Calu3 (cell line): ENCODE data around the gene ZNF521. TPM values are rescaled to one million over a fixed set of nuclear protein-coding genes. Genes with fewer than 3 reads are reported as not detected.

ENCODE experiments used
- BruUV-seq: library from RNA; stranded (reverse); fragments of 400-500 nt; replicated peaks from 2 replicates; lab custom pipeline; 2021; lab: Mats Ljungman, UMichigan
- CTCF ChIA-PET: fragments of 300-600 bp; sonication (Branson Sonifier 250); formaldehyde crosslinking; loops from one replicate; lab custom pipeline; 2022; ENCODE audit warnings: antibody characterized with exemption; lab: Charles Lee
- DNase-seq: peaks from one replicate; pipeline ENCODE4 v3.0.0; 2022
- H3K27ac Mint-ChIP-seq: one replicate; pipeline ENCODE4 v1.8.0; 2022; ENCODE audit warnings: mixed read lengths; ENCODE audit not compliant: unreplicated experiment
- H3K27me3 Mint-ChIP-seq: one replicate; pipeline ENCODE4 v1.8.0; 2022; ENCODE audit warnings: mixed read lengths; ENCODE audit not compliant: unreplicated experiment
- H3K36me3 Mint-ChIP-seq: one replicate; pipeline ENCODE4 v1.8.0; 2022; ENCODE audit warnings: mild to moderate bottlenecking, moderate library complexity, mixed read lengths; ENCODE audit not compliant: insufficient read depth, unreplicated experiment
- H3K4me1 Mint-ChIP-seq: one replicate; pipeline ENCODE4 v1.8.0; 2022; ENCODE audit warnings: mild to moderate bottlenecking, low read depth, mixed read lengths; ENCODE audit not compliant: unreplicated experiment
- H3K4me3 Mint-ChIP-seq: one replicate; pipeline ENCODE4 v1.8.0; 2022; ENCODE audit warnings: mild to moderate bottlenecking, low read depth, moderate library complexity, mixed read lengths; ENCODE audit not compliant: unreplicated experiment
- H3K9me3 Mint-ChIP-seq: one replicate; pipeline ENCODE4 v1.8.0; 2022; ENCODE audit warnings: low read depth, mixed read lengths; ENCODE audit not compliant: unreplicated experiment
- intact Hi-C: fragments of 100-400 bp; cut with micrococcal nuclease; formaldehyde crosslinking; loops from one replicate; pipeline ENCODE4 v1.10.0; 2022; ENCODE audit not compliant: unreplicated experiment
- total RNA-seq: library from RNA; stranded (reverse); gene quantifications from 2 replicates; pipeline ENCODE4 v1.2.3, GENCODE V29; 2022
- TF ChIP-seq, protein P1 (sequence below): fragments of 200-600 bp; IDR thresholded peaks from one replicate; pipeline ENCODE4 v1.8.0; 2022; ENCODE audit warnings: antibody characterized with exemption; ENCODE audit not compliant: unreplicated experiment

ZNF521 gene
- total RNA-seq, 1 experiment from 2014 or later: not detected

DNA sequence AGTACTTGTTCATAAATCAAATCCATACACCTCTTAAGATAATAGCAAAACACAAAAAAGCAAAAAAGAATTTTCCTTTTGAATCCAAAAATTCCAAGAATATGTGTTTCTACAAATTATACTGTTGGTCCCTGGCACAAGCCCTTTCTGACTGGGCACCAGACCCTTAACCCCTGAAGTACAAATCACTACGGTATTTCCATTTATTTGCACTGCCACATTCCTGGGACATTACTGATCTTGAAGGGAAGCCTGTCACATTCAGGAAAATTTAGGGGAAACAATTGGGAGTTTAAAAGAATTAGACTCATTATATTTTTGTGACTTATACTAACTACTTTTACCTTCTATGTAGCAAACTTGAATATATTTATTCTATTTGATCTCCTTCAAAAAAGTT, 98.8 kb downstream of the ZNF521 start:
- DNase-seq: no peak
- Mint-ChIP-seq H3K4me1 (no peaks in the 10 kb centered on the region), H3K27ac (no peak overlapping the region), H3K27me3 (peaks cover 19% of the 10 kb centered on the region), H3K4me3 (no peak overlapping the region), H3K9me3 (no peaks in the 10 kb centered on the region), H3K36me3 (no peaks in the 10 kb centered on the region)
- no TSS peak for BruUV-seq
- CTCF ChIA-PET: no interaction called here
- intact Hi-C loops: loop anchor here (10.0 kb wide), 1 partner anchor 58 kb away; no protein-coding TSS in a partner anchor
- TF ChIP-seq, protein P1, sequence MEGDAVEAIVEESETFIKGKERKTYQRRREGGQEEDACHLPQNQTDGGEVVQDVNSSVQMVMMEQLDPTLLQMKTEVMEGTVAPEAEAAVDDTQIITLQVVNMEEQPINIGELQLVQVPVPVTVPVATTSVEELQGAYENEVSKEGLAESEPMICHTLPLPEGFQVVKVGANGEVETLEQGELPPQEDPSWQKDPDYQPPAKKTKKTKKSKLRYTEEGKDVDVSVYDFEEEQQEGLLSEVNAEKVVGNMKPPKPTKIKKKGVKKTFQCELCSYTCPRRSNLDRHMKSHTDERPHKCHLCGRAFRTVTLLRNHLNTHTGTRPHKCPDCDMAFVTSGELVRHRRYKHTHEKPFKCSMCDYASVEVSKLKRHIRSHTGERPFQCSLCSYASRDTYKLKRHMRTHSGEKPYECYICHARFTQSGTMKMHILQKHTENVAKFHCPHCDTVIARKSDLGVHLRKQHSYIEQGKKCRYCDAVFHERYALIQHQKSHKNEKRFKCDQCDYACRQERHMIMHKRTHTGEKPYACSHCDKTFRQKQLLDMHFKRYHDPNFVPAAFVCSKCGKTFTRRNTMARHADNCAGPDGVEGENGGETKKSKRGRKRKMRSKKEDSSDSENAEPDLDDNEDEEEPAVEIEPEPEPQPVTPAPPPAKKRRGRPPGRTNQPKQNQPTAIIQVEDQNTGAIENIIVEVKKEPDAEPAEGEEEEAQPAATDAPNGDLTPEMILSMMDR: no peak

- TF ChIP-seq, protein P1: no peak
- Mint-ChIP-seq H3K4me3 (no peak overlapping the region), H3K36me3 (no peaks in the 10 kb centered on the region), H3K27me3 (peaks cover 19% of the 10 kb centered on the region), H3K27ac (no peak overlapping the region), H3K4me1 (no peaks in the 10 kb centered on the region), H3K9me3 (no peaks in the 10 kb centered on the region)
- no TSS peak for BruUV-seq
- intact Hi-C loops: loop anchor here (10.0 kb wide), 1 partner anchor 56 kb away; no protein-coding TSS in a partner anchor
- no peak for DNase-seq
- CTCF ChIA-PET: no interaction called here
Measured at GRCh38 chr18:25251068-25251467, 100.9 kb downstream of the ZNF521 start.

DNA sequence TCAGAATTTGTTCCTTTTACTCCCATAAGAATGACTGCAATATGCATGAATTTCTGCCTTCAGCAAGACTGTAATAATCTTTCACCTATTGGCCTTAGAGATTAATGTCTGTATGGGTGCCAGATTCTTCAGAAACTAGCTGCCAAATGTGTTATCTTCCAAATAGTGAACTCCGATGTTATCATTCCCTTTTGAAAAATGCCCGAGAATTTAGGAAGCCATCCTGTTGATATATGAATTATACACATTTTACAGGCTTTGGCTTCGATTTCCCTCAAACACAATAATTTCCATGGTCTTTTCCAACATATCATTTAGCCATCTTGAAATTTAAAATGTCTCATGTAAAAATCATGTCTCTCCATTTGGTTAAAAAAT, 101.5 kb downstream of the ZNF521 start:
- BruUV-seq: no TSS peak
- intact Hi-C loops: loop anchor here (10.0 kb wide), 1 partner anchor 56 kb away; no protein-coding TSS in a partner anchor
- Mint-ChIP-seq H3K27ac (no peak overlapping the region), H3K4me3 (no peak overlapping the region), H3K36me3 (no peaks in the 10 kb centered on the region), H3K27me3 (peaks cover 17% of the 10 kb centered on the region), H3K9me3 (no peaks in the 10 kb centered on the region), H3K4me1 (no peaks in the 10 kb centered on the region)
- DNase-seq: no peak
- TF ChIP-seq, protein P1: no peak
- CTCF ChIA-PET: no interaction called here

DNA sequence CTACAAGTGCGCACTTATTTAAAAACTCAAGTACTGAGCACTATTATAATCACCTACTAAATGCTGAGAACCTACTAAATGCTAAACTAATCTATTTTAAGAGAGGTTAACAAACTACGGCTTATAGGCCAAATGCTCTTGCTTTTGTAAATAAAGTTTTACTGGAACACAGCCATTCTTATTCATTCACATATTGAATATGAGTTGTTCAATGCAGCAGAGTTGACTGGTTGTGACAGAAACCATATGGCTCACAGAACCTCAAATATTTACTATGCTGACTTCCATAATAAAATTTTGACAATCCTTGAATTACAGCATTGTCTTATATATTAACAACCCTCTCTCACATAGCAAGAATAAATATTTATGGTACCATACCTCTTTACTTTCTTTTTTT, 103.2 kb downstream of the ZNF521 start:
- Mint-ChIP-seq H3K4me1 (no peaks in the 10 kb centered on the region), H3K36me3 (no peaks in the 10 kb centered on the region), H3K9me3 (no peaks in the 10 kb centered on the region), H3K27me3 (peaks cover 22% of the 10 kb centered on the region), H3K4me3 (no peak overlapping the region), H3K27ac (no peak overlapping the region)
- DNase-seq: no peak
- intact Hi-C loops: no loop called here
- BruUV-seq: no TSS peak
- TF ChIP-seq, protein P1: no peak
- CTCF ChIA-PET: no interaction called here
